ENCODE results near the gene AIP.
"Not testable (repeated sequence)": the region's sequence is repeated elsewhere in the genome, so short reads cannot be mapped to it uniquely, and the experiment has no call there.

The AIP gene

DNA sequence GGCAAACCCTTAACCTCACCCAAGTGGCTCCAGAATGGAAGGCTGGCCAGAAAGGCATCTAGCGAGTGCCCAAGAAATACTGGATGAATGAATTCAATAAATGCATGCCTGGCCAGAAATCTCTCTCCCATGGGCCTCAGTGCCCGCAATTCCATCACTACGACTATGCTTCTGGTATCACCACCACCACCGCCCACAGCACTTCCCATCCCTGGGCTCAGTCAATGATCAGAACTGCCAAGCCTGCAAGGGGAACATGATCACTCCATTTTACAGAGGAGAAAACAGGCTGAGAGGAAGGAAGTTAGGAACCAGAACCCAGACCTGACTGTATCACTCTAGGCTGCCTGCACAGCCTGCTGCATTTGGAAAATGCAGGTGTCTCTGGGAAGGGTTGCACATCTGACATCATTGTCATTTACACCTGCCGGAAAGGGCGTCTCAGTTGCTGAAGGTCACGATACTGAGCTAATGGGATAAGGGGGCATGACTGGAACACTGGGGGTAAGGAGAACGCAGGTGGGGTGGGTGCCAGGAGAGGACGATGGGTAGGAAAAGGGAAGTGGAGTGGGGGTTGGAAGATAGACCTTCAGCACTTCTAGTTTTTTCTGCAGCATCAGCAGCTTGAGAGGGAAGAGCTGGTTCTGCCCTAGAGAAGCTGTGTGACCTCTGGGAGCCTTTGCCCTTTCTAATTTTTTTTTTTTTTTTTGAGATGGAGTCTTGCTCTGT, 33.5 kb upstream of the AIP start:
- no peak for DNase-seq

DNA sequence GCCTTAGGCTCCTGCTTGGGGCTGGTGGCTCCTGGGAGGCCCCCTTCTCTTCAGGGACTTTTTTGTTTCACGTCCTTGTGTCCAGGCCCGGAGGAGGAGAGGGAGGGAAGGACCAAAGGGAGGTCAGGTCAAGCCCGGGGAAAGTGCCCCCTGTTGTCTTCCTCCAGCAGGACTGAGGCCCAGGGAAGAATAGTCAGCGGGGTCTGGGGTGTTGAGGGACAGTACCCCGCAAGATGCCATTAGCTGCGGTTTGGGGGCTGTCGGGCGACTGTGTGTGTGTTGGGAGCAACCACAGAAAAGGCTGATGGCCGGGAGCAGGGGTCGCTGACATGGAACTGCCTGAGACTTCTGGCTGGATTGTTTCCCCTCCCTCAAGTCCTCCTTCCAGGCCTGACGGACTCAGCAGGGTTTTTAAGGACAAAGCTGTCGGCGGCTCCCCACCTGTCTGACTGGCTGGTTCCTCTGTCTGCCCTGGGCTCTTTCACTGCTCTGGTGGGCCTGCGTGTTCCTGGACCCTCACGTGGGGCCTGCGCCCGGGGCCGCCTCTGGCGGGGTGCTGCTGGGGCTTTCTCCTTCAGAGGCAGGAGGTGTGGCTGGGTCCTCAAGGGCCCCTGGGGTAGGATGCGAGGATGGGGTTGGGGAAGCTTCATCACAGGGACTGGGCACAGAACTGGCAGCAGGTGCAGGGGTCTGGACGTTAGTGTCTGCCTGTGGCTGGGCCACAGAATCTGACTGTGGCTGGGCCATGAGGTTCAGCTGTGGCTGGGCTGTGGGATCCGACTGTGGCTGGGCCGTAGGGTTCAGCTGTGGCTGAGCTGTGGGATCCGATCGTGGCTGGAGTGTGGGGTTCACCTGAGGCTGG, 31.8 kb upstream of the AIP start:
- DNase-seq, result no peak

DNA sequence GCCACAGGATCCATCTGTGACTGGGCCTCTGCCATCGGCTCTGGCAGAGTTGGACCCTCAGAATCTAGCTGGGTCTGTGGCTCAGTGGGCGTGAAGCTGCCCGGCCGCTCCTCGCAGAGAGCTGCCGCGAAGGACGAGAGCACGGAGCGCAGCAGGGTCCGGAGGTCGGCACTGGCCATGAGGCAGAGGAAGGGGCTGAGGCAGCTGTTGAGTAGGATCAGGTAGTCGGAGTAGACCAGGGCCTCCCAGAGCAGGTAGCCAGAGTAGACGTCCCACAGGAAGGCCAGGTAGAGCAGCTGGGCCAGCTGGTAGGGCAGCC, 31.2 kb upstream of the AIP start:
- DNase-seq, result no peak

DNA sequence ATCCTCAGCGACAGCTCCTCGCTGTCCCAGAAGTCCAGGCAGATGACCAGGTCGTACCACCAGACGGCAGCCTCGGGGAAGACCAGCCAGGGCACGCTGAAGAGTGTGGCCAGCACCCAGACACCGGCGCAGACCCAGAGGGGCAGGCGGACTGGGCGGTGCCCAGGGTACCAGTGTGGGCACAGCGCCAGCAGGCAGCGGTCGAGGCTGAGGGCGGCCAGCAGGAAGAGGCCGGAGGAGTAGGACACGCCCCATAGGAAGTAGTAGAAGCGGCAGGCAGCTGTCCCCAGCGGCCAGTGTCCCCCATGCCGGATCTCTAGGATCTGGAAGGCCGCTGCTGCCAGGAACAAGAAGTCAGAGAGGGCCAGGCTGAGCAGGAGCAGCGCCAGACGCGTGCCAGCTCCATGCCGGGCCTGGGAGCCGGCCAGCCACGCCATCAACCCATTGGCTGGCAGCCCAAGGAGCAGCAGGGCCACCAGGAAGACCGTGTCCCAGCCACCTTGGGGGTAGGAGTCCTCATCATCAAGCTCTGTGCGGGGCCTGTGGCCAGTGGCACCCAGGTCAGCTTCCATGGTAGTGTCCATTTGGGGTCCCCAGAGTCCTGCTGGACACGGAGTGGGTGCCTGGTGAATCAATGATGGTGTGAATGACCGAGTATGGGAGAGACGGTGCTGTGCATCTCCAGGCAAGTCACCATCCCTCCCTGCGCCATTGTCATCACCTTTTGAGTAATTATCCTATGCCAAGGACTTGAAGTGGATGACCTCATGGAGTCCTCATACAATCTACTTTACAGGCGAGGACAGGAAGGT, 30.5 kb upstream of the AIP start, which contains the start of gene GPR152:
GPR152 (minus strand) TSS at position 589 of the 812 bp plus-strand sequence; CDS start at position 584, 5 bp downstream.
- DNase-seq, result no peak

DNA sequence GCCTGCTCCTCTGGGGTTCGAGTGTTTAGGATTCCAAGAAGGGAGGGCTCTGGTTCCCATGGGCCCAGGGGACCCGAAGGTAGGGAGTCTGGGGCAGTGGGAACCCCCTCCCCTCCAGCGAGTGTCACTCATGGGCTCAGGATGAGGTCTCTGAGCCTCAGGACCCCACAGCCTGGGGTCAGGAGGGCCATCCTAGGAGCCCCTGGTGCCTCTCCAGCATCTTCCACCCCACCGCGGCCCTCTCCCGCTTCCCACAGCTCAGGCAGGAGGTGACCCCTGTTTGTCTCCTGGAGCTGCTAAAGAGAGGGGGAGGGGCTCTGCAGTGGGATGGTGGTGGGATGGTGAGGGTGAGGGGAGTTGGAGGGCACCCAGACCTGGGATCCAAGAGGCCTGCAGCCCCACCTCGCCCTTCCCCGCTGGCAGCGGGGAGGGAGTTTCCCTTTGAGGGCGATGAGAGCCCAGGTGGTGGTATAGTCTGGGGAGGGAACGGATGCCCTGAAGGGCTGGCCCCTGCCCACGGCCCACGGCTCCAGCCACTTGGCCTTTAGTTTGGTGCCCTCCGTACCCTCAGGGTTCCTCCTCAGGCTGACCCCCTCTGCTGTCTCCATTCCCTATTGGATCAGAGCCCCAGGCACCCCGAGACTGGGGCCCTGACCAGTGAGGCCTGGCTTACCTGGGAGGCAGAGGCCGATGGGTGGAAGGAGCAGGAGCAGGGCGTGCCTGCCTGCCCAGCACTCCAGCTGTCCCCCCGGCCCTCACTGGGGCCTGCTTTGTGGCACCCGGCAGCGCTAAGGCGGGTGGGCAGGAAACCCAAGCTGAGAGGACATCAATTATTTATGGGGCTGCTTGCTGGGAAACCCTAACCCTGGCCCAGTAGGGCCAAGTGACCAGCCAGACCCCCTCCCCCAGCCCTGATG, 28.8 kb upstream of the AIP start:
- DNase-seq, result no peak

DNA sequence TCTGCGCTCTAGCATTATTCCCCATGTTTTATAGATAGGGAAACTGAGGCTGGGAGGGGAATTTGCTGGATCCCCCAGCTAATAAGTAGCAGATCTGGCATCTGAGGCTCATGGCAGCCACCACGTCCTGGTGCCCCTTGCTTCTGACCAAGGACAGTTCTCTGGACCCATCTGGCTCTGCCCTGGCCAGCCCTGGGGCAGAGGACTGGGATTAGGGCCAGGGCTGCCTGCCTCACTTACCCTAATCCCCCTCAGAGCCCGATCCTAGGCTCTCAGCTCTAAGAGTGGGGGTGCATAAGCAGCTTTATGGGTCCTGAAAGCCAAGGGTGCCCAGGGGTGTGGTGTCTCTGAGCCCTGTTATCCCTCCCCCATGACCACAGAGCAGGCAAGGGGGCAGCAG, 27.8 kb upstream of the AIP start, which contains the start of gene CABP4:
CABP4 (plus strand) TSS at position 301 of the 400 bp plus-strand sequence; CDS start at position 371, 70 bp downstream.
- DNase-seq, result no peak

DNA sequence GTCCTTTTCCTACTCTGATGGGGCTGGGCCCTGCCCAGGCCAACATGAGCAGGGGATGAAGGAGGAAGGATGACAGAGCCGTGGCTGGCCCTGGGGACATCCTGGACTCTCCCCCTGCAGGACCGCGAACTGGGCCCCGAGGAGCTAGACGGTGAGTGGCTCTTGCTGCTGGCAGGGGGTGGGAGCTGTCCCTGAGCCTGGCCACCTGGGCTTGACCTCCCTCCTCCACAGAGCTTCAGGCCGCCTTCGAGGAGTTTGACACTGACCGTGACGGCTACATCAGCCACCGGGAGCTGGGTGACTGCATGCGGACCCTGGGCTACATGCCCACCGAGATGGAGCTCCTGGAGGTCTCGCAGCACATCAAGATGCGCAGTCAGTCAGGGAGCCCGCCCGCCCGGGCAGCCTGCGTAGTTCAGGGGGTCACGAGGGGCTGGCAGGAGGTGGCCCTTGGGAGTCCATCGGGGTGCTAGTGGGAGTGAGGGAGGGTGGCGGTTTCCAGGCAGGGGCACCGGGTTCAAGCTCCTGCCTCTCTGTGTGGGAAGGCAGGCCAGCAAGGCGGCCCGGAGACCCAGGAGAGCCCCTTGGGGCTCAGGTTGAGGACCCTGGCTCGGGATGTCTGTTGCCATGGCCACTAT, 26.6 kb upstream of the AIP start:
- DNase-seq, result no peak

DNA sequence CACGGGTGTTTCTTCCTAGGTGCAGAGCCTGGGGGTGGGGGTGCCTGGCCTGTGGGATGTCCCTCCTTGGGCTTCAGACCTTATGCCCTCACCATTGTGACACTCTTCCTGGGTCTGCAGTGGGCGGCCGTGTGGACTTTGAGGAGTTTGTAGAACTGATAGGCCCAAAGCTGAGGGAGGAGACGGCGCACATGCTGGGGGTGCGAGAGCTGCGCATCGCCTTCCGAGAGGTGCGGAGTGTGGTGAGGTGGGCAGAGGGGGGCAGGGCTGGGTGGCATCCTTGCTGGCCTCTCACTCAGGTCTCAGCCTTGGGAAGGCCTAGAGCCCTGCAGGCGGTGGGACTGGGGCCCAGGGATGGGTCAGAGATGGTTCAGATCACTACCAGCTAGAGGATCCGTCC, 25.4 kb upstream of the AIP start:
- DNase-seq, result no peak

DNA sequence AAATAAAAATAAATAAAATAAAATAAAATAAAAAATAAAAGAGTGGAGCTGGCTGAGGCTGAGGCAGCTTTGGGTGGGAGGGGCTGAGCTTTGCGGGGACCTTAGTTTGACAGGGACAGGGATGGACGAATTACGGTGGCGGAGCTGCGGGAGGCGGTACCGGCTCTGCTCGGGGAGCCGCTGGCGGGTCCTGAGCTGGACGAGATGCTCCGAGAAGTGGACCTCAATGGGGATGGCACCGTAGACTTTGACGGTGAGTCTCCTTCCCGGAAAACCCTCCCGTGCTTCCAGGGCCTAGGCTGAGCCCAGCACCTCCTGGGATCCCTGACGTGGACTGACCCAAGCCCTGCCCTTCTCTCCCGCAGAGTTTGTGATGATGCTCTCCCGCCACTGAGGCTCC, 24.6 kb upstream of the AIP start:
- DNase-seq, result no peak

DNA sequence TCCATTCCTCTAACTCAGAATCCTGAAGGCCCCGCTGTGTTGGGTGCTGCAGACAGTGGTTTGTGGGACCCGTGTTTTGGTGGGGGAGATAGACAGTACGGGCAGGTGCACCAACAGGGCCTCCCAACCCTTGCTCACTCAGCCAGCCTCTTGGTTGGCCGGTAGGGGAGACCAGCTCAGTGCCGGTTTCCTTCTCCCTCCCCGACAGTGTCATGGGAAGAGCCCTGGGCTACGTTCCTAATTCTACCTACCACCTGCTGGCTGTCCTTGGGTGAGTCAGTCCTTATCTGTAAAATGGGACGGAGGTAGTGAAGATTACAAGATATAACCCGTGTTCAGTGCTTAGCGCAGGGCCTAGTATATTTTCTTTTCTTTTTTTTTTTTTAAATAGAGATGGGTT, 19.6 kb upstream of the AIP start:
- DNase-seq, result no peak

DNA sequence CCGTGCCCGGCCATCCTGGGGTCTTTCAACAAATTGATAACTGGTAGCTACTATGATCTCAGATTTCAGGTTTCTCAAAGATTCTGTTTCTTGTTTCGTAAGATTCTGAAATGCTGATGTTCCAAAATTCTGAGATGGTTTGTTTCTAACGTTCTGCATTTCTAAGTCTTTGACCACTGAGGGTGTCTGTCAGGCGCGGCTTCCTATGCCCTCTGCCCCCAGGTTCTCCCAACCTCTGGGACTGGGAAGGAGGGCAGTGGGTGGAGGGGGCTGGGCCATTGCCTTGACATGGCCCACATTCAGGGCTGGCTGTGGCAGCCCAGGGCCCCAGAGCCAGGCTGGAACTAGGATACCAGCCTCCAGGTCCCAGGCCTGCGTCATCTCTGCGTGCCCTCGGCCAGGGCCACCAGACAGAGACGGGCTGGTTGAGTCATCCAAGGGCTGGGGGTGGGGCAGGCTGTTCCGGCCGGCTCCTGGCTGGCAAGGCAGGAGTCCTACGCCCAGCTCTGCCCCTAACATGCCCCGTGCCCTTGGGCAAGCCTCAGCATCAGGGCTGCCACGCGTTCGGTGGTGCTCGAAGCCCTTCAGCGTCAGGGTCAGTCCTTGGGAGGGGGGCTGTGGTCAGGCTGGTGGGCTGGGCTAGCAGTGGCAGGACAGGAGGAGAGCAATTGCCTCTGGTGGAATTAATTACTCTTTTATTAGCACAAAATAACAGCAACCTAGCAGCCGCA, 19.0 kb upstream of the AIP start:
- DNase-seq, result no peak

DNA sequence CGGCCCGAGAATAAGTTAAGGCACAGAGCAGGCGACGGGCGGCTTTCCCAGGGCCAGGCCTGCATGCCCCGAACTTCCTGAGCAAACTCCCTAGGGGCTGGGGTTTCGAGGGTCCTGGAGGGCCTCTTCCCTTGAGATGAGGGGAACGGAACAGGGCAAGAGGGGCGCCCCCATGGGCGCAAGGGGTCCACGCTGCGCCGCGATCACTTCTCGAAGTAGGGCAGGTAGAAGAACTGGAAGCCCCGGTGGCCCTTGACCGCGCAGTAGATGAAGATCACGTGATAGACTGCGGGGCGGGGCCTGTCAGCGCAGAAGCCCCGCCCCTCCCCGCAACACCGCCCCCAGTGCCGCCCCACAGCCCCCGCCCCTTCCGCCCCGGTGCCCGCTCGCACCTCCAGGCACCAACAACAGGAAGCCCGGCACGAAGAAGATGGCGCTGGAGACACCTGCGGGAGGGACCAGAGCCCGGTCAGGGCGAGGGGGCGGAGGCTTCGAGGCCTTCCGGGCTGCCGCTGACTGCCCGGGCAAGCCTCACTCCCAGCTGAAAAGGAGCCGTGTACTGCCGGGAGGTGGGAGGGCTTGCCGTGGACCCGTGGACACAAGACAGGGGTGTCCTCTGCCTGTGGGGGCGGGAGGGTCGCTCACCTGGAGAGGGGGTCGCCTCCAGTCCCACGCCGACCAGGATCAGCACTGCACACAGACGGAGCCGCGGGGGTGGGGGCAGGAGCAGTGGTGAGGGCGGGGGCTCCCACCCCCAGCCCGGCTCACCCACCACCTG, 18.2 kb upstream of the AIP start:
- peak; percentile 74 for DNase-seq

DNA sequence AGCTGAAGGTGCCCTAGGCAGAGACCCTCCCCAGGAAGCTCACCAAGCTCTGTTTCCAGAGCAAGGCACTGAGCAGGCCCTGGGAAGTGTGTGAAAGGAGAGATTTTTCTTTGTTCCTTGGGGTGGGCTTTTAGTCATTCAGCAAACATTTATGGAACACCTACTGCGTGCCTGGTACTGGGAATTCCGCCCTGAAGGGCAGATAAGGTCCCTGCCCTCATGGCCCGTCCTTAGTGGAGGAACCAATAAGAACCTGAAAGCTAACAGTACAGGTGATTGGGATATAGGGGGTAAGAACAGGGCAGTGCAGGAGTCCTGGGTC, 17.7 kb upstream of the AIP start:
- no peak for DNase-seq

DNA sequence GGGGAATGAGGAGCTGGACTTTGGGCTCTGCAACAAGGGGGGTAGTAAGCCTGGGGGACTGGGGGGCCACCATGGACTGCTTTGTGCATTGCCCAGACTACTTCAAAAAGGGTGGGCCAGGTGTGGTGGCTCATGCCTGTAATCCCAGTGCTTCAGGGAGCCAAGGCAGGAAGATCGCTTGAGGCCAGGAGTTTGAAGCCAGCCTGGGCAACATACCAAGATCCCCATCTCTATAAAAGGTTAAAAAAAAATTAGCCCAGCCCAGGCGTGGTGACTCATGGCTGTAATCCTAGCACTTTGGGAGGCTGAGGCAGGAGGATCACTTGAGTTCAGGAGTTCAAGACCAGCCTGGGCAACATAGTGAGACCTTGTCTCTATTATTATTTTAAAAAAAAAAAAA, 17.3 kb upstream of the AIP start:
- DNase-seq, result not testable (repeated sequence)

DNA sequence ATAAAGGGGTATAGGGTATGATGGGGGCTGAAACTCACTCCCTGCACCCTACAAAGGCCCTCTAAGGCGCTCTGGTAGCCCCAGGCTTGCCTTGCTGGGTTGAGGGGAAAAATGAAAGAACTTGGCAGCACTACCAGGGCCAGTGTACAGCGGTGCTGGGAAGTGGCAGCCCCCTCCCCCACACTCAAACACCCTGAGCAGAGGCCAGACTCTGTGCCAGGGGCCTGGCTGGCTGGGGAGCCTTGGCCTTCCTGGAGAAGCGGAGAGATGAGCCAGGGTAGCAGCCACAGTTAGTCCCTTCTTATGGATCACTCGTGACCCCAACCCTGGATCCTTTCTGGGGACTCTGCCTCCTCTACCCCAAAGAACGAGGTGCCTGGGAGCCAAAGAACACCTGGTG, 16.5 kb upstream of the AIP start:
- no peak for DNase-seq

DNA sequence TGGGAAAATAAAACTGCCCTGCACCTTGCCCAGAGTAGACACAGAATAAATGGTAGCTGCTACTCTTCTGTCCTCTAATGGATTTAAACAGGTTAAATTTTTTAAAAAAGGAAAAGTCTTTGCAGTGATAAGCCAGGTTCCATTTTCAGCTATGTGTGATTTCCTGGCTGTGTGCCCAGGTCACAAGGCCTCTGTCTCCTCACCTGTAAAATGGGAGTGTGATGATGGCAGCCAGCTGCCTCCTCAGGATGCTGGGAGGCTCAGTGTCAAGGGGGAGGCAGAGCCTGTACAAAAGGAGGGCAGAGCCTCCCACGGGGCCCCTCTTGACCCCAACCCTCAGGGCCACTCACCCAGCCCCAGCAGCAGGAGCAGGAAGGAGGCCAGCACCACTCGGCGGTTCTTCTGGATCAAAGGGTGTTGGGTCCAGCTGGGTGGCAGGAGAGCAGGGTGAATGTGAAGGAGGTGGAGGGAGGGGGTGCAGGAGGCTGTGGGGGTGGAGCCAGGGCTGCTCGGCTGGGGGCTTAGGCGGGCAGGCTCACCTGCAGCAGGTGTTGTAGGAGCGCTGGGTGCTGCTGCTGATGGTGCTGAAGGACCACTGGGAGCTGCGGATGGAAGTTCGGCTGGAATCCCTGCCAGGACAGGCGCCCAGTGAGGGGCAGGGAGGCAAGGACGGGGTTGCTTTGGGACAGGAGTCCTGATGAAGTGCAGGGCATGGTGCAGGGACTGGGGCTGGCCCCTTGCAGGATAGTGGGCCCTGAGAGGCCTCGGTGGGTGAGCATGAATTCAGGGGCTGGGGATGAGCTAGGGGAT, 15.7 kb upstream of the AIP start:
- no peak for DNase-seq

DNA sequence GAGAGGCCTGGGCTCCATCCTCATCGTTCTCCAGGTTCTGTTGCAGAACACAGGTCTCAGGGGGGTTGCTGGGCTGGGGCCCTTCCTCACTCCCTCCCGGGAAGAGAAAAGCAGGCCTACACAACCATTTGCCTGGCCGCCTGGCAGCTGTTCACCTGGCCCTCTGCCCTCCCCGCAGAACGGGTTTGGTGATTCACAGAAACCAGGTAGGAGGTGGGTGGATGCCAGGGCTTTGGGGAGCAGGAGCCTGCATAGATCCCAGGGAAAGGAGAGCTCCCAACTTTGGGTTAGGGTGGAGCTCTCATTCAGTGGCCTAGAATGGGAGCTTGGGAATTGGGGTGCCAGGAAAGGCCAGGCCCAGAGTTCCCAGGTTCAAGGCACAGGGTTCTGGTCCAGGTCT, 14.8 kb upstream of the AIP start:
- DNase-seq, result no peak

DNA sequence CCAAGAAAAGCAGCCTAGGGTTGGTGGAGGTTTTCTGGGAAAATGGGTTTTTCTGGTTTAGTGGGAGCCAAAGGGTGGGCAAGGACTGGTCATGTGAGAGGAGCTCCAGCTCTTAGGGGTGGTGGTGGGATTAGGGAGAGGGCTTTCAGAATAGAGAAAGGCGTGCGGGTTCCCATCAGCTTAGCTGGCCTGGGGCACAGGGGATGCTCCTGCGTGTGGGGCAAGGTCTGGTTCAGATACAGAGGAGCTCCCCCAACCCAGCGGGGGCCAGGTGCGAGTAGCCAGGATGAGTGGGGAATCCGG, 14.4 kb upstream of the AIP start:
- no peak for DNase-seq

DNA sequence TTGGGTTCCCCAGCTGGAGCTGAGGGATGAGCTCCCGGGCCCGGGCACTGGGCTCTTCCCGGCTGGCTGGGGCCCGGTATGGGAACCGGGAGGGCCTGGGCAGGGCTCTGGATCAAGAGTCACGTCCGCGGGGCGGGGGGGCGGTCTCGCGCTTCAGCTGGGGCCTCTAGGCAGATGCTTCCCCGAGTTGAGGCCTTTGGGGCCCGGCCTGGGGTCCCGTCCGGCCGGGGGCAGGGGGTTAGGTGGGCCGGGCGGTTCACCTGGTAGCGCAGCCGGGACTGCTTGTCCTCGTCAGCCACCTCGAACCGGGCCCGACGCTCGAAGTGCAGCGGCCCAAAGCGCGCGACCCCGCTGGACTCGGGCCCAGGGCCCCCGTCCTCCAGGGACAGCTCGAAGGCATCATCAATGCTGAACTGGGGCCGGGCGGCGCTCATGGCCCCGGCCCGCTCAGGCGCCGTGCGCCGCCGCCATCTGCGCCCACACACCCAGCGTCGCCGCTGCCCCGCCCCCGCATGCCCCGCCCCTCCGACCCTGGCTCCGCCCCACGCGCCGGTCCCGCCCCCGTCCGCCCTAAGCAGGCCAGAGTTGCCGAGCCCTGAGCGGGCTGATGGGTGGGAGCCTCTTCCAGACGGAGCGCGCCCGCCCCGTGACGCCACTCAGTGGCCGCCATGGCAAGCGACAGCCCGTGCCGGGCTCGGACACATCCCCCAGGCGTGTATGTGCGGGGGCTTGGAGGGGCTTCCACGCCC, 13.9 kb upstream of the AIP start, which contains the start of gene TMEM134:
TMEM134 (minus strand) TSS at position 493 of the 749 bp plus-strand sequence; CDS start at position 434, 59 bp downstream.
- peak; percentile 81 for DNase-seq

Measured in NCI-H1048 (cell line).